Right lobe of liver (tissue), 4 donors: ENCODE data around the gene XAB2.

Experiments
- CTCF ChIP-seq, 4 donors: fragments of 200-600 bp in 3 of 4; fragments of 450-650 bp in 1 of 4; IDR thresholded peaks; one replicate each; pipeline versions ENCODE4 v1.5.1 to v1.8.0; 2016 to 2022; ENCODE audit warnings: antibody characterized with exemption in 4 of 4, mild to moderate bottlenecking in 2 of 4
- POLR2A ChIP-seq: fragments of 450-650 bp; IDR thresholded peaks from one replicate; pipeline ENCODE4 v1.6.1; 2017; ENCODE audit warnings: antibody characterized with exemption, mild to moderate bottlenecking
- donor health status: DM: no; HTN: no; CAD: no.
- donor health status: DM: no; HTN: no; CAD: no.
- donor health status: DM: no; HTN: yes; CAD: no.

- TF ChIP-seq CTCF (IDR thresholded peaks at IDR 0.05): no peak
- no peak for TF ChIP-seq POLR2A
These were observed 21.3 kb downstream of the XAB2 start for GRCh38 chr19:7607874-7608560.
